GM12878 (cell line): ENCODE results near the gene TTC8. TPM values are rescaled to one million over a fixed set of nuclear protein-coding genes. Genes with fewer than 3 reads are reported as not detected.

Experiments used
- E4F1 ChIP-seq: fragments of 450-650 bp; IDR thresholded peaks from 2 replicates; pipeline ENCODE4 v1.6.1; 2018; ENCODE audit warnings: borderline replicate concordance, mild to moderate bottlenecking; ENCODE audit not compliant: partially characterized antibody
- ELK1 ChIP-seq: IDR thresholded peaks from 2 replicates; pipeline ENCODE4 v1.6.1; 2012; ENCODE audit warnings: low read depth, low read length, improper control_type of control experiment
- IKZF1 ChIP-seq: fragments of 450-650 bp; conservative IDR thresholded peaks from 2 replicates; pipeline ENCODE4 v1.6.1; 2017; ENCODE audit warnings: antibody characterized with exemption, mild to moderate bottlenecking
- IRF3 ChIP-seq: fragments of 450-650 bp; IDR thresholded peaks from 2 replicates; pipeline ENCODE4 v1.6.1; 2014; ENCODE audit warnings: mild to moderate bottlenecking
- KDM1A ChIP-seq: fragments of 200-600 bp; sonication (generic); IDR thresholded peaks from 2 replicates; pipeline ENCODE4 v1.6.1; 2016; ENCODE audit warnings: borderline replicate concordance
- KLF5 ChIP-seq: fragments of 450-650 bp; IDR thresholded peaks from 2 replicates; pipeline ENCODE4 v1.6.1; 2014; ENCODE audit warnings: mild to moderate bottlenecking; ENCODE audit not compliant: partially characterized antibody
- MXI1 ChIP-seq: fragments of 150-350 bp; IDR thresholded peaks from 2 replicates; pipeline ENCODE4 v1.6.1; 2011; ENCODE audit warnings: low read depth, mild to moderate bottlenecking, inconsistent platforms, low read length, improper control_type of control experiment
- NFXL1 ChIP-seq: fragments of 450-650 bp; IDR thresholded peaks from 2 replicates; pipeline ENCODE4 v1.6.1; 2017; ENCODE audit warnings: antibody characterized with exemption, mild to moderate bottlenecking, borderline replicate concordance
- RB1 ChIP-seq: fragments of 450-650 bp; formaldehyde crosslinking; IDR thresholded peaks from 2 replicates; pipeline ENCODE4 v1.6.1; 2017; ENCODE audit warnings: mild to moderate bottlenecking, borderline replicate concordance
- RBBP5 ChIP-seq: fragments of 200-600 bp; sonication (generic); conservative IDR thresholded peaks from 2 replicates; pipeline ENCODE4 v1.6.1; 2016
- SIX5 ChIP-seq: IDR thresholded peaks from 2 replicates; pipeline ENCODE4 v1.6.1; 2011; ENCODE audit warnings: mild to moderate bottlenecking, low read depth, low read length, moderate library complexity; ENCODE audit not compliant: severe bottlenecking
- SKIL ChIP-seq: fragments of 450-650 bp; IDR thresholded peaks from 2 replicates; pipeline ENCODE4 v1.6.1; 2017; ENCODE audit warnings: mild to moderate bottlenecking, low read depth, inconsistent platforms; ENCODE audit not compliant: poor library complexity, severe bottlenecking
- SRF ChIP-seq, 2 experiments: IDR thresholded peaks; 2 replicates each; pipeline ENCODE4 v1.6.1; 2011; ENCODE audit warnings: low read depth in 2 of 2, low read length in 2 of 2, mild to moderate bottlenecking in 1 of 2, moderate library complexity in 1 of 2
- STAT3 ChIP-seq: IDR thresholded peaks from 2 replicates; pipeline ENCODE4 v1.6.1; 2011; ENCODE audit warnings: low read depth, low read length, improper control_type of control experiment
- ZBED1 ChIP-seq: IDR thresholded peaks from 2 replicates; pipeline ENCODE4 v1.6.1; 2016; ENCODE audit warnings: borderline replicate concordance
- ZBTB11 ChIP-seq: fragments of 450-650 bp; formaldehyde crosslinking; IDR thresholded peaks from 2 replicates; pipeline ENCODE4 v1.5.0; 2022; ENCODE audit warnings: mild to moderate bottlenecking, missing genetic modification characterization
- ZNF207 ChIP-seq: fragments of 450-650 bp; IDR thresholded peaks from 2 replicates; pipeline ENCODE4 v1.6.1; 2014; ENCODE audit warnings: antibody characterized with exemption, mild to moderate bottlenecking, borderline replicate concordance
- polyA plus RNA-seq, 11 experiments: library from polyadenylated mRNA; depleted of rRNA in 4 of 11; unstranded in 6 of 11; stranded (reverse) in 5 of 11; fragments of >200 nt; fragmentation: Nextera tagmentation in 4 of 11; fragmentation: Illumina TruSeq in 1 of 11; extraction: Ambion mirVana in 4 of 11; extraction: Trizol in 1 of 11; gene quantifications; 1 replicate in 1 of 11; 2 replicates in 10 of 11; pipeline versions ENCODE4 v1.2.1 to v1.2.3, GENCODE V29; 2011 to 2016; ENCODE audit warnings: inconsistent platforms in 2 of 11, missing spikeins in 2 of 11, low read depth in 1 of 11
- total RNA-seq, 4 experiments: library from RNA; depleted of rRNA in 3 of 4; stranded (reverse); fragments of >200 nt in 3 of 4; fragmentation: Illumina TruSeq in 1 of 4; extraction: Trizol in 1 of 4; gene quantifications; 2 replicates each; pipeline versions ENCODE4 v1.2.1 to v1.2.3, GENCODE V29; 2013 to 2021

The TTC8 gene
- total and polyA plus RNA-seq, 10 of the 15 experiments (the other 5 are each of a cell fraction or from before 2014, with no cell fraction given) = 1.5 to 4.6 (median 2.5) TPM

GRCh38 chr14:88824314-88825077 lies at the start of gene TTC8 (continued):
- TF ChIP-seq IRF3 (0 out of 2 replicates have a peak, but pooled peaks have one; percentile 28), STAT3 (no peak), KLF5 (peak; percentile 60), SKIL (peak; percentile 37), MXI1 (no peak; the same call in 1 of the 2 replicates), ELK1 (no peak), RB1 (0 out of 2 replicates have a peak, but pooled peaks have one; percentile 53), KDM1A (no peak), ZNF207 (no peak), SRF (IDR thresholded peaks at IDR 0.05; ENCODE audit: low read depth in 2 of 2, low read length in 2 of 2) (0 out of 4 replicates have a peak, but pooled peaks of 1 of the 2 experiments have one; percentile 3), NFXL1 (no peak), RBBP5 (no peak), ZBED1 (no peak), IKZF1 (peak; percentile 74), E4F1 (peak; percentile 2), SIX5 (no peak), ZBTB11 (CRISPR knock-in tag) (no peak)
